ENCODE measurements around the gene MBLAC2. TPM values are rescaled to one million over a fixed set of nuclear protein-coding genes. Genes with fewer than 3 reads are reported as not detected.

The MBLAC2 gene
- total RNA-seq, 1 donor from 2014 or later, result 4.5 TPM

DNA sequence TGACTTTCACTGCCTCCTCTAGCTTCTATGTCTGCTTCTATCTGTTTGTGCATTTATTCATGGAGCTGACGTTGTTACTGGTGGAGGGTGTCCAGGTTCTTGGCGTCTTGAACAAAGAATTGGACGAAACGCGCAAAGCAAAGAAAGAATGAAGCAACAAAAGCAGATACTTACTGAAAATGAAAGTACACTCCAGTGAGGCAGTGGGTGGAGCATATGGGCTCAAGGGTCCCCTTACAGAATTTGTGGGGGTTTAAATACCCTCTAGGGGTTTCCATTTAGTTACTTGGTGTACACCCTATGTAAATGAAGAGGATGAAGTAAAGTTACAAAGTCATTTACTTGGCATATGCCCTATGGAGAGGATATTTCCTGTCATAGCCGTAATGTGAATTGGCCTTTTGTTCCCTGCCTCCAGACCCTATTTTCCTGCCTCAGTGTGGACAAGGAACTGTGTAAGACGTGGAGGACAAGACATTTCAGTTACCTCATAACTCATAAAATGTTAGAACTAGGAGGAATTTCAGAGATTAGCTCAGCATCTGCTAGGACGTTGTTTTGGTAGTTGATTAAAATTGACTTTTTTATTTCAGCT lies 3.1 kb upstream of the MBLAC2 start:
- TF ChIP-seq CTCF (IDR thresholded peaks at IDR 0.05; ENCODE audit: unreplicated experiment), result no peak
- no peaks in the 10 kb centered on the region for H3K36me3 Mint-ChIP-seq (ENCODE audit: insufficient read depth)
- H3K27ac Mint-ChIP-seq, result no peak overlapping the region
- H3K4me3 Mint-ChIP-seq (ENCODE audit: low read depth), result no peak overlapping the region
- peaks cover 8% of the 10 kb centered on the region for H3K4me1 Mint-ChIP-seq (ENCODE audit: low read depth)
- H3K27me3 Mint-ChIP-seq, result peaks cover 28% of the 10 kb centered on the region
- no peaks in the 10 kb centered on the region for H3K9me3 Mint-ChIP-seq (ENCODE audit: low read depth)
- DNase-seq (ENCODE audit: low spot score, unreplicated experiment), result no peak

GRCh38 chr5:90477073-90477472 lies 2.5 kb upstream of the MBLAC2 start:
- no peak overlapping the region for H3K27ac Mint-ChIP-seq
- DNase-seq (ENCODE audit: low spot score, unreplicated experiment), result no peak
- no peak overlapping the region for H3K4me3 Mint-ChIP-seq (ENCODE audit: low read depth)
- no peaks in the 10 kb centered on the region for H3K9me3 Mint-ChIP-seq (ENCODE audit: low read depth)
- no peak for TF ChIP-seq CTCF (IDR thresholded peaks at IDR 0.05; ENCODE audit: unreplicated experiment)
- peaks cover 9% of the 10 kb centered on the region for H3K4me1 Mint-ChIP-seq (ENCODE audit: low read depth)
- peaks cover 28% of the 10 kb centered on the region for H3K27me3 Mint-ChIP-seq
- no peaks in the 10 kb centered on the region for H3K36me3 Mint-ChIP-seq (ENCODE audit: insufficient read depth)

GRCh38 chr5:90476391-90476790 lies 1.8 kb upstream of the MBLAC2 start:
- H3K9me3 Mint-ChIP-seq (ENCODE audit: low read depth), result no peaks in the 10 kb centered on the region
- no peak overlapping the region for H3K27ac Mint-ChIP-seq
- H3K27me3 Mint-ChIP-seq, result peaks cover 28% of the 10 kb centered on the region
- no peak overlapping the region for H3K4me3 Mint-ChIP-seq (ENCODE audit: low read depth)
- peaks cover 9% of the 10 kb centered on the region for H3K4me1 Mint-ChIP-seq (ENCODE audit: low read depth)
- DNase-seq (ENCODE audit: low spot score, unreplicated experiment), result no peak
- no peak for TF ChIP-seq CTCF (IDR thresholded peaks at IDR 0.05; ENCODE audit: unreplicated experiment)
- H3K36me3 Mint-ChIP-seq (ENCODE audit: insufficient read depth), result no peaks in the 10 kb centered on the region

DNA sequence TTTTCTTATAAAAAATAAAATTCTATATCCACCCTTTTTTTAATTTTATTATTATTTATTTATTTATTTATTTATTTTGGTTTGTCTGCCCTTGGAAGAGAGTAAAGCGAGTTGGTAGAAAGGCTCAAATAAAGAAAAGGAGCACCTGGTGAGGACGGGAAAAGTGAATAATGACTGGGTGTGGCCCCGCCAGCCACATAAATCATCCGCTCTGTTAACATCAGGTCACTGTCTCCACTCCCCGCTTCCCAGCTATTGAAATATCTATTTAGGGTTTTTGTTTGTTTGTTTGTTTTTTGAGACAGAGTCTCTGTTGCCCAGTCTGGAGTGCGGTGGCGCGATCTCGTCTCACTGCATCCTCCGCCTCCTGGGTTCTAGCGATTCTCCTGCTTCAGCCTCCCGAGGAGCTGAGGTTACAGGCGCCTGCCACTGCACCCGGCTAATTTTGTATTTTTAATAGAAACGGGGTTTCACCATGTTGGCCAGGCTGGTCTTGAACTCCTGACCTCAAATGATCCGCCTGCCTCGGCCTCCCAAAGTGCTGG lies 937 bp upstream of the MBLAC2 start:
- no peak for TF ChIP-seq CTCF (IDR thresholded peaks at IDR 0.05; ENCODE audit: unreplicated experiment)
- H3K4me3 Mint-ChIP-seq (ENCODE audit: low read depth), result peak overlapping the region; percentile 38
- DNase-seq (ENCODE audit: low spot score, unreplicated experiment), result no peak
- no peaks in the 10 kb centered on the region for H3K9me3 Mint-ChIP-seq (ENCODE audit: low read depth)
- peaks cover 28% of the 10 kb centered on the region for H3K27me3 Mint-ChIP-seq
- peaks cover 9% of the 10 kb centered on the region for H3K4me1 Mint-ChIP-seq (ENCODE audit: low read depth)
- no peaks in the 10 kb centered on the region for H3K36me3 Mint-ChIP-seq (ENCODE audit: insufficient read depth)
- H3K27ac Mint-ChIP-seq, result no peak overlapping the region

DNA sequence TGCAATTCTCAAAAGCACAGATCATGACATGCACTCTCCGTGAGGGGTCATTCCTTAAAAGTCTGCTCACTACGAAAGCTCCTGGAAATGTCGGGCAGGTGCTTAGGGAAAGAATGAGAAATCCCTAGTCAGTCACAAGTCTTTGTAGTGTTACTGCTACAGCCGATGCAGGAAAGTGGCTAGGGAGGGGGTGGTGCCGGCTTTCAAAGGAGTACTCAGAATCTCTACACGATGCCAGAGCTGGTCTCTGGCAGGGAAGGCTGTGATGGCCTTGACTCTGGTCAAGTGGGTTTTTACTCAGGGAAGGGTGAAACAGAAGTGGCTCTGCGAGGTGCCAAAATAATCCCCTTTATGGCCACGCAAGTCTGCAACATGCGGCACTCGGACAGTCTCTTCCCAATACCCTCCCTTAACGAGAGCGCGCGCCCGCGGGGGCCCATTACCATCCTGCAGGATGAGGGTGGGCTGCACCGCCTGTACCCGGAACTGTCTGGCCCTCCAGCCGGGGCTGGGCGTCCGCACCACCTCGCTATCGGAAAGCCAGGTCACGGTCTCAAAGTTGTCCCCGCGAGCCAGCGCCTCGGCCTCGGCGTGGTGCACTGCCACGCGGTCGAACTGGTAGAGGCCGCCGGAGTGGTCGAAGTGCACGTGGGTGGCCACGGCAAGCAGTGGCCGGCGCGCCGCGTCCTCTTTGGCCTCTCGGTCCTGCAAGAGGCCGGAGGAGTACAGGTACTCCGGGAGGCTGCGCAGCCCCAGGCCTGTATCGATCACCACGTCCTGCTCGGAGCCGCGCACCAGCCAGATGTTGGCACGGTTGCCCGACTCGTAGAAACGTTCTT lies 956 bp downstream of the MBLAC2 start:
- no peak for TF ChIP-seq CTCF (IDR thresholded peaks at IDR 0.05; ENCODE audit: unreplicated experiment)
- H3K4me3 Mint-ChIP-seq (ENCODE audit: low read depth), result peak overlapping the region; percentile 96
- H3K36me3 Mint-ChIP-seq (ENCODE audit: insufficient read depth), result peaks cover 4% of the 10 kb centered on the region
- peaks cover 9% of the 10 kb centered on the region for H3K4me1 Mint-ChIP-seq (ENCODE audit: low read depth)
- peaks cover 28% of the 10 kb centered on the region for H3K27me3 Mint-ChIP-seq
- DNase-seq (ENCODE audit: low spot score, unreplicated experiment), result no peak
- H3K27ac Mint-ChIP-seq, result peak overlapping the region; percentile 97
- H3K9me3 Mint-ChIP-seq (ENCODE audit: low read depth), result peaks cover 3% of the 10 kb centered on the region

All from progenitor cell of endocrine pancreas (in vitro differentiated cells).